ENCODE results near the gene SMIM10. TPM values are rescaled to one million over a fixed set of nuclear protein-coding genes. Genes with fewer than 3 reads are reported as not detected.

Gene SMIM10
- total RNA-seq, 1 donor, result 8.0 TPM

- Histone ChIP-seq H3K36me3 (ENCODE audit: insufficient read depth, low read length) (no peaks in the 10 kb centered on the region), H3K27ac (ENCODE audit: low read depth, low read length) (no peak overlapping the region), H3K4me1 (ENCODE audit: insufficient read depth, low read length) (no peaks in the 10 kb centered on the region), H3K27me3 (ENCODE audit: insufficient read depth, low read length) (no peaks in the 10 kb centered on the region), H3K4me2 (ENCODE audit: insufficient read depth, low read length) (no peak overlapping the region), H3K9me3 (ENCODE audit: low read depth, low read length) (no peaks in the 10 kb centered on the region), H4K20me1 (ENCODE audit: insufficient read depth, low read length) (no peaks in the 10 kb centered on the region), H2AFZ (ENCODE audit: low read length) (no peak overlapping the region), H3K79me2 (ENCODE audit: insufficient read depth, low read length) (no peaks in the 10 kb centered on the region), H3K4me3 (ENCODE audit: insufficient read depth, low read length) (no peak overlapping the region)
- no peak for TF ChIP-seq CTCF (IDR thresholded peaks at IDR 0.05; ENCODE audit: extremely low read depth, low read depth, low read length)
- DNase-seq (ENCODE audit: insufficient read length, low spot score, missing footprints), result no peak
Observed at GRCh38 chrX:134985479-134985878, 5.3 kb upstream of the SMIM10 start.

GRCh38 chrX:134990475-134990800 is 353 bp upstream of the SMIM10 start:
- H2AFZ ChIP-seq (ENCODE audit: low read length), result peak overlapping the region; percentile 73
- H3K27ac ChIP-seq (ENCODE audit: low read depth, low read length), result peak overlapping the region; percentile 40
- peak overlapping the region; percentile 84 for H3K4me2 ChIP-seq (ENCODE audit: insufficient read depth, low read length)
- no peaks in the 10 kb centered on the region for H3K27me3 ChIP-seq (ENCODE audit: insufficient read depth, low read length)
- H3K79me2 ChIP-seq (ENCODE audit: insufficient read depth, low read length), result no peaks in the 10 kb centered on the region
- no peak overlapping the region for H3K4me3 ChIP-seq (ENCODE audit: insufficient read depth, low read length)
- TF ChIP-seq CTCF (IDR thresholded peaks at IDR 0.05; ENCODE audit: extremely low read depth, low read depth, low read length), result no peak
- DNase-seq (ENCODE audit: insufficient read length, low spot score, missing footprints), result no peak
- no peaks in the 10 kb centered on the region for H3K4me1 ChIP-seq (ENCODE audit: insufficient read depth, low read length)
- H3K36me3 ChIP-seq (ENCODE audit: insufficient read depth, low read length), result no peaks in the 10 kb centered on the region
- H3K9me3 ChIP-seq (ENCODE audit: low read depth, low read length), result no peaks in the 10 kb centered on the region
- no peaks in the 10 kb centered on the region for H4K20me1 ChIP-seq (ENCODE audit: insufficient read depth, low read length)

- Histone ChIP-seq H3K36me3 (ENCODE audit: insufficient read depth, low read length) (no peaks in the 10 kb centered on the region), H3K27ac (ENCODE audit: low read depth, low read length) (no peak overlapping the region), H3K4me3 (ENCODE audit: insufficient read depth, low read length) (no peak overlapping the region), H3K4me2 (ENCODE audit: insufficient read depth, low read length) (no peak overlapping the region), H3K79me2 (ENCODE audit: insufficient read depth, low read length) (no peaks in the 10 kb centered on the region), H4K20me1 (ENCODE audit: insufficient read depth, low read length) (no peaks in the 10 kb centered on the region), H2AFZ (ENCODE audit: low read length) (no peak overlapping the region), H3K4me1 (ENCODE audit: insufficient read depth, low read length) (peaks cover 13% of the 10 kb centered on the region), H3K27me3 (ENCODE audit: insufficient read depth, low read length) (no peaks in the 10 kb centered on the region), H3K9me3 (ENCODE audit: low read depth, low read length) (no peaks in the 10 kb centered on the region)
- DNase-seq (ENCODE audit: insufficient read length, low spot score, missing footprints), result no peak
- no peak for TF ChIP-seq CTCF (IDR thresholded peaks at IDR 0.05; ENCODE audit: extremely low read depth, low read depth, low read length)
Observed at GRCh38 chrX:134997646-134998045, 6.9 kb downstream of the SMIM10 start.

GRCh38 chrX:134998246-134998645 is 7.5 kb downstream of the SMIM10 start:
- H3K4me2 ChIP-seq (ENCODE audit: insufficient read depth, low read length), result no peak overlapping the region
- H3K9me3 ChIP-seq (ENCODE audit: low read depth, low read length), result no peaks in the 10 kb centered on the region
- H3K4me1 ChIP-seq (ENCODE audit: insufficient read depth, low read length), result peaks cover 13% of the 10 kb centered on the region
- DNase-seq (ENCODE audit: insufficient read length, low spot score, missing footprints), result peak; percentile 61
- H4K20me1 ChIP-seq (ENCODE audit: insufficient read depth, low read length), result no peaks in the 10 kb centered on the region
- TF ChIP-seq CTCF (IDR thresholded peaks at IDR 0.05; ENCODE audit: extremely low read depth, low read depth, low read length), result no peak
- H3K27me3 ChIP-seq (ENCODE audit: insufficient read depth, low read length), result no peaks in the 10 kb centered on the region
- H3K79me2 ChIP-seq (ENCODE audit: insufficient read depth, low read length), result no peaks in the 10 kb centered on the region
- H3K4me3 ChIP-seq (ENCODE audit: insufficient read depth, low read length), result no peak overlapping the region
- H3K27ac ChIP-seq (ENCODE audit: low read depth, low read length), result no peak overlapping the region
- no peaks in the 10 kb centered on the region for H3K36me3 ChIP-seq (ENCODE audit: insufficient read depth, low read length)
- no peak overlapping the region for H2AFZ ChIP-seq (ENCODE audit: low read length)

All from osteoblast (primary cell).